Astrocyte (in vitro differentiated cells and primary cell): ENCODE results near the gene DOCK1.

Source experiments
- CTCF ChIP-seq: IDR thresholded peaks from 2 replicates; pipeline ENCODE4 v1.5.1; 2011; ENCODE audit warnings: low read depth, mild to moderate bottlenecking, inconsistent platforms, low read length, moderate library complexity; ENCODE audit not compliant: insufficient read depth
- EZH2 ChIP-seq: IDR thresholded peaks from 2 replicates; pipeline ENCODE4 v1.6.1; 2012; ENCODE audit warnings: mild to moderate bottlenecking, low read length, inconsistent platforms; ENCODE audit not compliant: insufficient read depth

DNA sequence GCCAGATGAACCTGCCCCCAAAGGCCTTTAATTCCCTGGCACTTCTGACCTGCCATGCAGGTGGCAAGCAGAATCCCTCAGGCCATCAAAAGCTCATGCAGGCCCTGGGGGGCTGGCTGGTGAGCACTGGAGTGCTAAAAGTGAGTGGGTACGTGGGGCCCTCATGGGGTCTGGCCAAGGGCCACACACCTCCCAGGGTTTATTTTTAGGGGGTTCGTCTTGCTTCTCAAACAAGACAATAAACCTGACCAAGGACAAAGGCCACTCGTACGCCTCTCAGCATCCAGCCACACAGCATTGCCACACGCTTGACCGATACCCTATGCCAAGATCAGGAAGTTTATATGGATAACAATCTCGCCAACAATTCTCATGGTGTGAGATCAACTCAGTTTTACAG, 33.1 kb upstream of the DOCK1 start:
- TF ChIP-seq CTCF = no peak
- TF ChIP-seq EZH2 = no peak
